Measurements from ENCODE around the gene SIRT4.

- TF ChIP-seq POLR2A (IDR thresholded peaks at IDR 0.05; ENCODE audit: low read depth, low read length) (no peak), POLR2AphosphoS2 (IDR thresholded peaks at IDR 0.05; ENCODE audit: low read depth, low read length) (no peak)
- TF ChIP-seq, protein P1, sequence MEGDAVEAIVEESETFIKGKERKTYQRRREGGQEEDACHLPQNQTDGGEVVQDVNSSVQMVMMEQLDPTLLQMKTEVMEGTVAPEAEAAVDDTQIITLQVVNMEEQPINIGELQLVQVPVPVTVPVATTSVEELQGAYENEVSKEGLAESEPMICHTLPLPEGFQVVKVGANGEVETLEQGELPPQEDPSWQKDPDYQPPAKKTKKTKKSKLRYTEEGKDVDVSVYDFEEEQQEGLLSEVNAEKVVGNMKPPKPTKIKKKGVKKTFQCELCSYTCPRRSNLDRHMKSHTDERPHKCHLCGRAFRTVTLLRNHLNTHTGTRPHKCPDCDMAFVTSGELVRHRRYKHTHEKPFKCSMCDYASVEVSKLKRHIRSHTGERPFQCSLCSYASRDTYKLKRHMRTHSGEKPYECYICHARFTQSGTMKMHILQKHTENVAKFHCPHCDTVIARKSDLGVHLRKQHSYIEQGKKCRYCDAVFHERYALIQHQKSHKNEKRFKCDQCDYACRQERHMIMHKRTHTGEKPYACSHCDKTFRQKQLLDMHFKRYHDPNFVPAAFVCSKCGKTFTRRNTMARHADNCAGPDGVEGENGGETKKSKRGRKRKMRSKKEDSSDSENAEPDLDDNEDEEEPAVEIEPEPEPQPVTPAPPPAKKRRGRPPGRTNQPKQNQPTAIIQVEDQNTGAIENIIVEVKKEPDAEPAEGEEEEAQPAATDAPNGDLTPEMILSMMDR (IDR thresholded peaks at IDR 0.05 in 2 of 3, conservative IDR thresholded peaks at IDR 0.05 in 1 of 3; ENCODE audit: control insufficient read depth in 2 of 3, extremely low read depth in 1 of 3, insufficient read depth in 1 of 3, low read depth in 3 of 3, low read length in 3 of 3), result no peak
These were observed 25.4 kb upstream of the SIRT4 start for GRCh38 chr12:120276734-120277133.

Measured in GM12878 (cell line).